GM12878 (cell line): ENCODE results near the gene SP110. TPM values are rescaled to one million over a fixed set of nuclear protein-coding genes. Genes with fewer than 3 reads are reported as not detected.

Experiments used
- ATAC-seq: fragments of 200-7000 bp; cut with Tn5 transposase; 3 replicates; pipeline ENCODE4 v1.9.1; 2020; ENCODE audit warnings: mild to moderate bottlenecking, moderate library complexity
- BruUV-seq: library from RNA; stranded (reverse); fragments of 400-500 nt; replicated peaks from 2 replicates; lab custom pipeline; 2021; lab: Mats Ljungman, UMichigan
- CTCF ChIA-PET: fragments of 300-600 bp; sonication (Branson Sonifier 250); formaldehyde crosslinking; extraction: SDS; loops from one replicate; lab custom pipeline; 2021; ENCODE audit warnings: inconsistent platforms; lab: Yijun Ruan, JAX
- POLR2A ChIA-PET: fragments of 350-600 bp; formaldehyde crosslinking; extraction: SDS; loops from one replicate; lab custom pipeline; 2021; ENCODE audit warnings: inconsistent platforms; lab: Charles Lee
- RAD21 ChIA-PET: fragments of 300-600 bp; sonication (Branson Sonifier 250); formaldehyde crosslinking; loops from one replicate; lab custom pipeline; 2023; ENCODE audit warnings: antibody characterized with exemption; ENCODE audit not compliant: unreplicated experiment; lab: Charles Lee
- SMC1A ChIA-PET: fragments of 300-600 bp; sonication (Branson Sonifier 250); formaldehyde crosslinking; loops from one replicate; lab custom pipeline; 2023; ENCODE audit not compliant: unreplicated experiment, uncharacterized antibody; lab: Charles Lee
- DNase-seq: peaks from one replicate; pipeline ENCODE4 v3.0.0-alpha.2; 2011; ENCODE audit warnings: low read depth, low spot score
- FAIRE-seq: peaks from 3 replicates; lab custom pipeline; 2011; peaks lifted over from hg19 to GRCh38; lab: Jason Lieb, UNC
- H2AFZ ChIP-seq: 2 replicates; pipeline ENCODE4 v1.6.0; 2011; ENCODE audit warnings: low read depth, low read length, control low read depth; ENCODE audit not compliant: control insufficient read depth
- H3K27ac ChIP-seq: 2 replicates; pipeline ENCODE4 v1.5.1; 2011; ENCODE audit warnings: control low read depth; ENCODE audit not compliant: control insufficient read depth, insufficient read depth
- H3K27me3 ChIP-seq, 2 experiments: replicated peaks in 1 of 2; 2 replicates each; pipeline versions ENCODE4 v1.6.0 to v1.6.1; 2011; ENCODE audit warnings: low read length in 1 of 2; ENCODE audit not compliant: control insufficient read depth in 2 of 2, insufficient read depth in 2 of 2
- H3K36me3 ChIP-seq, 2 experiments: 2 replicates each; pipeline ENCODE4 v1.5.1; 2011; ENCODE audit warnings: low read length in 1 of 2; ENCODE audit not compliant: control insufficient read depth in 2 of 2, insufficient read depth in 2 of 2
- H3K4me1 ChIP-seq: 2 replicates; pipeline ENCODE4 v1.6.1; 2011; ENCODE audit warnings: mild to moderate bottlenecking, low read length, moderate library complexity, mixed read lengths; ENCODE audit not compliant: control insufficient read depth, insufficient read depth
- H3K4me2 ChIP-seq: 2 replicates; pipeline ENCODE4 v1.6.0; 2011; ENCODE audit warnings: control low read depth; ENCODE audit not compliant: control insufficient read depth, insufficient read depth
- H3K4me3 ChIP-seq: fragments of 200-600 bp; sonication (generic); 2 replicates; pipeline ENCODE4 v1.5.1; 2016
- H3K79me2 ChIP-seq: 2 replicates; pipeline ENCODE4 v1.6.0; 2011; ENCODE audit warnings: low read length; ENCODE audit not compliant: control insufficient read depth, insufficient read depth
- H3K9ac ChIP-seq: 2 replicates; pipeline ENCODE4 v1.8.0; 2011; ENCODE audit warnings: low read length, control low read depth, mixed read lengths; ENCODE audit not compliant: control insufficient read depth, insufficient read depth
- H3K9me3 ChIP-seq: replicated peaks from 3 replicates; pipeline ENCODE4 v1.5.1; 2011; ENCODE audit warnings: mild to moderate bottlenecking, low read length; ENCODE audit not compliant: control insufficient read depth, insufficient read depth
- H4K20me1 ChIP-seq: 2 replicates; pipeline ENCODE4 v1.6.0; 2011; ENCODE audit not compliant: control insufficient read depth, insufficient read depth
- BACH1 ChIP-seq: fragments of 450-650 bp; IDR thresholded peaks from 2 replicates; pipeline ENCODE4 v1.6.1; 2017; ENCODE audit warnings: mild to moderate bottlenecking, borderline replicate concordance
- CREM ChIP-seq: IDR thresholded peaks from 2 replicates; pipeline ENCODE4 v1.6.1; 2014; ENCODE audit warnings: antibody characterized with exemption, low read depth
- EED ChIP-seq: sonication (generic); IDR thresholded peaks from 2 replicates; pipeline ENCODE4 v1.6.1; 2016; ENCODE audit warnings: antibody characterized with exemption, low read depth
- HCFC1 ChIP-seq: fragments of 150-350 bp; IDR thresholded peaks from 2 replicates; pipeline ENCODE4 v1.6.1; 2014; ENCODE audit warnings: low read length
- IKZF2 ChIP-seq, 2 experiments: fragments of 450-650 bp; IDR thresholded peaks; 2 replicates each; pipeline ENCODE4 v1.6.1; 2017; ENCODE audit warnings: mild to moderate bottlenecking in 2 of 2, moderate library complexity in 2 of 2
- NFXL1 ChIP-seq: fragments of 450-650 bp; IDR thresholded peaks from 2 replicates; pipeline ENCODE4 v1.6.1; 2017; ENCODE audit warnings: antibody characterized with exemption, mild to moderate bottlenecking, borderline replicate concordance
- NR2C2 ChIP-seq: IDR thresholded peaks from 2 replicates; pipeline ENCODE4 v1.6.1; 2011; ENCODE audit warnings: borderline replicate concordance, low read depth; ENCODE audit not compliant: control insufficient read depth, insufficient read length
- RAD21 ChIP-seq: IDR thresholded peaks from 2 replicates; pipeline ENCODE4 v1.6.1; 2011; ENCODE audit warnings: mild to moderate bottlenecking, low read depth, low read length, moderate library complexity; ENCODE audit not compliant: insufficient read depth
- RUNX3 ChIP-seq: IDR thresholded peaks from 2 replicates; pipeline ENCODE4 v1.6.1; 2012; ENCODE audit warnings: low read length, inconsistent platforms
- SMAD5 ChIP-seq: IDR thresholded peaks from 2 replicates; pipeline ENCODE4 v1.6.1; 2016; ENCODE audit warnings: antibody characterized with exemption, low read depth
- SUPT20H ChIP-seq: IDR thresholded peaks from 2 replicates; pipeline ENCODE4 v1.6.1; 2011; ENCODE audit warnings: low read depth, mild to moderate bottlenecking, low read length, moderate library complexity, borderline replicate concordance; ENCODE audit not compliant: control insufficient read depth
- ZNF384 ChIP-seq: IDR thresholded peaks from 2 replicates; pipeline ENCODE4 v1.6.1; 2012; ENCODE audit warnings: low read depth, mild to moderate bottlenecking, low read length, improper control_type of control experiment, borderline replicate concordance
- WGBS: methylation state at CpG from one replicate; pipeline ENCODE4 v1.1.6; 2016; ENCODE audit warnings: low lambda C conversion rate; ENCODE audit not compliant: insufficient replicate concordance, insufficient coverage; ENCODE audit errors: missing lambda C conversion rate; 5-methylcytosine and 5-hydroxymethylcytosine counted together
- in situ Hi-C: fragments of 300-500 bp; cut with MboI; formaldehyde crosslinking; loops from 9 replicates; pipeline ENCODE4 v1.14.3; 2018; ENCODE audit warnings: mixed read lengths
- intact Hi-C: fragments of 100-400 bp; cut with micrococcal nuclease; formaldehyde crosslinking; loops from one replicate; pipeline ENCODE4 v1.14.2; 2022; ENCODE audit not compliant: unreplicated experiment
- polyA plus RNA-seq, 11 experiments: library from polyadenylated mRNA; depleted of rRNA in 4 of 11; unstranded in 6 of 11; stranded (reverse) in 5 of 11; fragments of >200 nt; fragmentation: Nextera tagmentation in 4 of 11; fragmentation: Illumina TruSeq in 1 of 11; extraction: Ambion mirVana in 4 of 11; extraction: Trizol in 1 of 11; gene quantifications; 1 replicate in 1 of 11; 2 replicates in 10 of 11; pipeline versions ENCODE4 v1.2.1 to v1.2.3, GENCODE V29; 2011 to 2016; ENCODE audit warnings: inconsistent platforms in 2 of 11, missing spikeins in 2 of 11, low read depth in 1 of 11
- total RNA-seq, 4 experiments: library from RNA; depleted of rRNA in 3 of 4; stranded (reverse); fragments of >200 nt in 3 of 4; fragmentation: Illumina TruSeq in 1 of 4; extraction: Trizol in 1 of 4; gene quantifications; 2 replicates each; pipeline versions ENCODE4 v1.2.1 to v1.2.3, GENCODE V29; 2013 to 2021
- TF ChIP-seq, protein P1 (sequence below): fragments of 150-350 bp; IDR thresholded peaks from 2 replicates; pipeline ENCODE4 v1.6.1; 2014; ENCODE audit warnings: mild to moderate bottlenecking, low read depth, low read length
- TF ChIP-seq, protein P2 (sequence below): IDR thresholded peaks from 2 replicates; pipeline ENCODE4 v1.6.1; 2012; ENCODE audit warnings: improper control_type of control experiment, low read depth, low read length; ENCODE audit not compliant: insufficient replicate concordance
- TF ChIP-seq, protein P3 (sequence below): fragments of 450-650 bp; IDR thresholded peaks from 2 replicates; pipeline ENCODE4 v1.6.1; 2016; ENCODE audit warnings: mild to moderate bottlenecking

SP110 gene
- total and polyA plus RNA-seq, 10 of the 15 experiments (the other 5 are each of a cell fraction or from before 2014, with no cell fraction given), result 81.2 to 149 (median 100) TPM

DNA sequence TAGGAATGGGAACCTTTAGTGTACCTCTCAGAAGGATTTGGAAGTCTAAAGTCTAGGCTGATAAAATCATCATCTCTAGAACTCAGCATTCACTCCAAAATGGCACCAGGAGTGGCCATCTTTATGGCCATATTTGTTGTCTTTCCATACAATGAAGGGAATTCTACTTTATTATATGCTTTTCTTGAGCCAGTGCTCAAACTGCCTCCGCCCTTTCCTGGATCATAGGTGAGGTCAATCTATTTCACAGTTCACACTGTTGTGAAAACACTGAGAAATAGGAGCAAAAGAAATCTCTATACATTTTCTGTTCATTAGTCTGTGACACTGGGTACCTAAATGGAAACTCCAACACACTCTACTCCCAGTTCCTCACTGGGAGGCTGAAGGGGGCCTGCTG is 55.6 kb downstream of the SP110 start:
- no peak for FAIRE-seq
- ChIA-PET POLR2A (no interaction called here), SMC1A (interaction anchor here (0.6 kb wide), 1 partner anchor 160 kb away, joined by 3 read pairs; no protein-coding TSS in a partner anchor), CTCF (interaction anchor here (1.1 to 6.2 kb wide), 2 partner anchors 96 to 383 kb away, joined by 3 to 65 read pairs; partner anchors contain the start of gene SLC16A14), RAD21 (no interaction called here)
- no peak overlapping the region for H3K27ac ChIP-seq
- H3K27me3 ChIP-seq, result no peaks in the 10 kb centered on the region
- H3K4me1 ChIP-seq, result no peaks in the 10 kb centered on the region
- no peak overlapping the region for H3K9ac ChIP-seq
- H3K4me2 ChIP-seq, result no peak overlapping the region
- no peak for ATAC-seq
- DNase-seq, result no peak
- H4K20me1 ChIP-seq, result no peaks in the 10 kb centered on the region
- intact Hi-C loops, result no loop called here
- H2AFZ ChIP-seq, result no peak overlapping the region
- 87% methylated on average over 1 of the region's 1 CpG for WGBS
- H3K9me3 ChIP-seq, result no peaks in the 10 kb centered on the region
- in situ Hi-C loops, result loop anchor here (5.0 to 25.0 kb wide), 2 partner anchors 157 to 377 kb away; no protein-coding TSS in a partner anchor
- peaks cover 2 to 6% of the 10 kb centered on the region in 2 experiments; a peak in 1 of 4 replicates for H3K36me3 ChIP-seq
- no peak overlapping the region for H3K4me3 ChIP-seq
- H3K79me2 ChIP-seq, result no peaks in the 10 kb centered on the region
- BruUV-seq, result no TSS peak
- TF ChIP-seq, protein P1, sequence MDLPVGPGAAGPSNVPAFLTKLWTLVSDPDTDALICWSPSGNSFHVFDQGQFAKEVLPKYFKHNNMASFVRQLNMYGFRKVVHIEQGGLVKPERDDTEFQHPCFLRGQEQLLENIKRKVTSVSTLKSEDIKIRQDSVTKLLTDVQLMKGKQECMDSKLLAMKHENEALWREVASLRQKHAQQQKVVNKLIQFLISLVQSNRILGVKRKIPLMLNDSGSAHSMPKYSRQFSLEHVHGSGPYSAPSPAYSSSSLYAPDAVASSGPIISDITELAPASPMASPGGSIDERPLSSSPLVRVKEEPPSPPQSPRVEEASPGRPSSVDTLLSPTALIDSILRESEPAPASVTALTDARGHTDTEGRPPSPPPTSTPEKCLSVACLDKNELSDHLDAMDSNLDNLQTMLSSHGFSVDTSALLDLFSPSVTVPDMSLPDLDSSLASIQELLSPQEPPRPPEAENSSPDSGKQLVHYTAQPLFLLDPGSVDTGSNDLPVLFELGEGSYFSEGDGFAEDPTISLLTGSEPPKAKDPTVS, result no peak
- TF ChIP-seq EED (no peak), CREM (no peak), RAD21 (no peak), NFXL1 (no peak), ZNF384 (no peak), IKZF2 (IDR thresholded peaks at IDR 0.05) (no peak), BACH1 (no peak), HCFC1 (no peak), SUPT20H (no peak), SMAD5 (no peak), RUNX3 (no peak), NR2C2 (no peak)
- TF ChIP-seq, protein P2, sequence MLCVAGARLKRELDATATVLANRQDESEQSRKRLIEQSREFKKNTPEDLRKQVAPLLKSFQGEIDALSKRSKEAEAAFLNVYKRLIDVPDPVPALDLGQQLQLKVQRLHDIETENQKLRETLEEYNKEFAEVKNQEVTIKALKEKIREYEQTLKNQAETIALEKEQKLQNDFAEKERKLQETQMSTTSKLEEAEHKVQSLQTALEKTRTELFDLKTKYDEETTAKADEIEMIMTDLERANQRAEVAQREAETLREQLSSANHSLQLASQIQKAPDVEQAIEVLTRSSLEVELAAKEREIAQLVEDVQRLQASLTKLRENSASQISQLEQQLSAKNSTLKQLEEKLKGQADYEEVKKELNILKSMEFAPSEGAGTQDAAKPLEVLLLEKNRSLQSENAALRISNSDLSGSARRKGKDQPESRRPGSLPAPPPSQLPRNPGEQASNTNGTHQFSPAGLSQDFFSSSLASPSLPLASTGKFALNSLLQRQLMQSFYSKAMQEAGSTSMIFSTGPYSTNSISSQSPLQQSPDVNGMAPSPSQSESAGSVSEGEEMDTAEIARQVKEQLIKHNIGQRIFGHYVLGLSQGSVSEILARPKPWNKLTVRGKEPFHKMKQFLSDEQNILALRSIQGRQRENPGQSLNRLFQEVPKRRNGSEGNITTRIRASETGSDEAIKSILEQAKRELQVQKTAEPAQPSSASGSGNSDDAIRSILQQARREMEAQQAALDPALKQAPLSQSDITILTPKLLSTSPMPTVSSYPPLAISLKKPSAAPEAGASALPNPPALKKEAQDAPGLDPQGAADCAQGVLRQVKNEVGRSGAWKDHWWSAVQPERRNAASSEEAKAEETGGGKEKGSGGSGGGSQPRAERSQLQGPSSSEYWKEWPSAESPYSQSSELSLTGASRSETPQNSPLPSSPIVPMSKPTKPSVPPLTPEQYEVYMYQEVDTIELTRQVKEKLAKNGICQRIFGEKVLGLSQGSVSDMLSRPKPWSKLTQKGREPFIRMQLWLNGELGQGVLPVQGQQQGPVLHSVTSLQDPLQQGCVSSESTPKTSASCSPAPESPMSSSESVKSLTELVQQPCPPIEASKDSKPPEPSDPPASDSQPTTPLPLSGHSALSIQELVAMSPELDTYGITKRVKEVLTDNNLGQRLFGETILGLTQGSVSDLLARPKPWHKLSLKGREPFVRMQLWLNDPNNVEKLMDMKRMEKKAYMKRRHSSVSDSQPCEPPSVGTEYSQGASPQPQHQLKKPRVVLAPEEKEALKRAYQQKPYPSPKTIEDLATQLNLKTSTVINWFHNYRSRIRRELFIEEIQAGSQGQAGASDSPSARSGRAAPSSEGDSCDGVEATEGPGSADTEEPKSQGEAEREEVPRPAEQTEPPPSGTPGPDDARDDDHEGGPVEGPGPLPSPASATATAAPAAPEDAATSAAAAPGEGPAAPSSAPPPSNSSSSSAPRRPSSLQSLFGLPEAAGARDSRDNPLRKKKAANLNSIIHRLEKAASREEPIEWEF, result no peak
- TF ChIP-seq, protein P3, sequence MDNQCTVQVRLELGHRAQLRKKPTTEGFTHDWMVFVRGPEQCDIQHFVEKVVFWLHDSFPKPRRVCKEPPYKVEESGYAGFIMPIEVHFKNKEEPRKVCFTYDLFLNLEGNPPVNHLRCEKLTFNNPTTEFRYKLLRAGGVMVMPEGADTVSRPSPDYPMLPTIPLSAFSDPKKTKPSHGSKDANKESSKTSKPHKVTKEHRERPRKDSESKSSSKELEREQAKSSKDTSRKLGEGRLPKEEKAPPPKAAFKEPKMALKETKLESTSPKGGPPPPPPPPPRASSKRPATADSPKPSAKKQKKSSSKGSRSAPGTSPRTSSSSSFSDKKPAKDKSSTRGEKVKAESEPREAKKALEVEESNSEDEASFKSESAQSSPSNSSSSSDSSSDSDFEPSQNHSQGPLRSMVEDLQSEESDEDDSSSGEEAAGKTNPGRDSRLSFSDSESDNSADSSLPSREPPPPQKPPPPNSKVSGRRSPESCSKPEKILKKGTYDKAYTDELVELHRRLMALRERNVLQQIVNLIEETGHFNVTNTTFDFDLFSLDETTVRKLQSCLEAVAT, result no peak
